Activated T-cell treated with anti-CD3 and anti-CD28 coated beads for 48 hours (primary cell): ENCODE data around the gene ASB4.
"Not testable (repeated sequence)": the region's sequence is repeated elsewhere in the genome, so short reads cannot be mapped to it uniquely, and the experiment has no call there.

Experiments used
- DNase-seq: peaks from one replicate; pipeline ENCODE4 v3.0.0-alpha.2; 2020; ENCODE audit warnings: low read depth

Gene ASB4

GRCh38 chr7:95485391-95486123, at the start of gene ASB4:
ASB4 (plus strand) TSS chr7:95485943; CDS start chr7:95485972, 29 bp downstream.
- no peak for DNase-seq

GRCh38 chr7:95436407-95436806, 49.3 kb upstream of the ASB4 start:
- DNase-seq, result no peak

- no peak for DNase-seq
These were observed 45.2 kb upstream of the ASB4 start for GRCh38 chr7:95440394-95441038.

- DNase-seq, result no peak
These were observed 44.5 kb upstream of the ASB4 start for GRCh38 chr7:95441042-95441823.

GRCh38 chr7:95444796-95445195, 40.9 kb upstream of the ASB4 start:
- DNase-seq, result no peak

- no peak for DNase-seq
These were observed 39.1 kb upstream of the ASB4 start for GRCh38 chr7:95446618-95447017.

GRCh38 chr7:95454438-95455045, 31.2 kb upstream of the ASB4 start:
- no peak for DNase-seq

- DNase-seq, result no peak
These were observed 27.8 kb upstream of the ASB4 start for GRCh38 chr7:95457947-95458346.

GRCh38 chr7:95460653-95461052, 25.1 kb upstream of the ASB4 start:
- not testable (repeated sequence) for DNase-seq

- DNase-seq, result no peak
These were observed 17.7 kb upstream of the ASB4 start for GRCh38 chr7:95467912-95468607.

- no peak for DNase-seq
These were observed 16.6 kb upstream of the ASB4 start for GRCh38 chr7:95469187-95469586.

GRCh38 chr7:95469848-95470247, 15.9 kb upstream of the ASB4 start:
- no peak for DNase-seq

- no peak for DNase-seq
These were observed 15.3 kb upstream of the ASB4 start for GRCh38 chr7:95470452-95470851.

GRCh38 chr7:95471071-95471470, 14.7 kb upstream of the ASB4 start:
- DNase-seq, result no peak

GRCh38 chr7:95472581-95473161, 13.1 kb upstream of the ASB4 start:
- DNase-seq, result no peak

- DNase-seq, result no peak
These were observed 12.3 kb upstream of the ASB4 start for GRCh38 chr7:95473276-95473985.

- DNase-seq, result no peak
These were observed 9.5 kb upstream of the ASB4 start for GRCh38 chr7:95476072-95476847.

GRCh38 chr7:95476904-95477594, 8.7 kb upstream of the ASB4 start:
- peak; percentile 14 for DNase-seq

GRCh38 chr7:95478272-95479037, 7.3 kb upstream of the ASB4 start:
- no peak for DNase-seq
